Left renal pelvis (tissue), 4 donors: ENCODE measurements around the gene TCAP. TPM values are rescaled to one million over a fixed set of nuclear protein-coding genes. Genes with fewer than 3 reads are reported as not detected.

Experiments
- DNase-seq, 4 donors: peaks; one replicate each; pipeline ENCODE4 v3.0.0-alpha.2; 2013; ENCODE audit warnings: low read depth in 4 of 4, low spot score in 3 of 4
- polyA plus RNA-seq, 4 donors: library from polyadenylated mRNA; unstranded; fragments of 120-200 nt; gene quantifications; one replicate each; pipeline ENCODE4 v1.2.1, GENCODE V29; 2013; ENCODE audit not compliant: insufficient read length in 4 of 4

Gene TCAP
- polyA plus RNA-seq, 4 donors, result 0.96 to 2.9 (median 1.8) TPM

DNA sequence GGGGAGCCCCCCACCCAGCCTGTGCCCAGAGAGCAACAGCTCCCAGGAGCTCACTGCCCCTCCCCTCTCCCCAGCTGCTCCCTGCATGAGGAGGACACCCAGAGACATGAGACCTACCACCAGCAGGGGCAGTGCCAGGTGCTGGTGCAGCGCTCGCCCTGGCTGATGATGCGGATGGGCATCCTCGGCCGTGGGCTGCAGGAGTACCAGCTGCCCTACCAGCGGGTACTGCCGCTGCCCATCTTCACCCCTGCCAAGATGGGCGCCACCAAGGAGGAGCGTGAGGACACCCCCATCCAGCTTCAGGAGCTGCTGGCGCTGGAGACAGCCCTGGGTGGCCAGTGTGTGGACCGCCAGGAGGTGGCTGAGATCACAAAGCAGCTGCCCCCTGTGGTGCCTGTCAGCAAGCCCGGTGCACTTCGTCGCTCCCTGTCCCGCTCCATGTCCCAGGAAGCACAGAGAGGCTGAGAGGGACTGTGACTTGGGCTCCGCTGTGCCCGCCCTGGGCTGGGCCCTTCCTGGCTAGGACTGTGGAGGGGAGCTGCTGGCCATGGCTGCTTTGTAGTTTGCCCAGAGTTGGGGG, 584 bp downstream of the TCAP start:
- DNase-seq, result no peak

GRCh38 chr17:39666231-39666600, 1.1 kb downstream of the TCAP start:
- DNase-seq, result no peak

DNA sequence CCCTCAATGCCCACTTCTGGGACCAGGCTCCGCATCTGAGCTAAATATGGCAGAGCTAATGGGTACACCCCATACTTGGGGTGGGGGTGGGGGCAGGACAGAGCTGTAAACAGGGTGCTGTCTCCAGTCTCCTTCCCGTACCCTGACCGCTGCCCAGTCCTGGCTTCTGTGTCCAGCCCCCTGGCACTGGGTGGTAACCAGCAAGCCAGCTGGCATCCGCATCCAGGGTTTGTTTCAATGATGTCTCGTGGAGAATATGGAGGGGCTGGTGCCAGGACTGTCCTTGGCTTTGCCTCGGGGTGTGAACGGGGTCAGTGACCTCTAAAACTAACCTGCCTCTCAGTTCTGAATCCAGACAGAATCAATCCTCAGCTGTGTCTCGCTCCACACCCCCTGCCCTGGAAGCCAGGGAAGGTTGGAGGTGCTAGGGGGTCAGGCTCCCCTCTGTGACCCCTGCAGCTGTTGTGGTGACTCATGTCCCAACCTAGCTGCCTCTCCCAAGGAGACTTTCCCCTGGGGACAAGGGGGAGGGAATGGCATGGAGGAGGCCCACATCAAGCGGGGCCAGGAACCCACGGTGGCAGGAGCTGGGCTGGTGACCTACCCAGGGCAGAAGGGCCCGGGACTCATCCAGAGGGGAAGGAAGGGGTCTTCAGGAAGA, 1.6 kb downstream of the TCAP start:
- no peak for DNase-seq

- no peak for DNase-seq
Measured at GRCh38 chr17:39667262-39667944, 2.3 kb downstream of the TCAP start.

DNA sequence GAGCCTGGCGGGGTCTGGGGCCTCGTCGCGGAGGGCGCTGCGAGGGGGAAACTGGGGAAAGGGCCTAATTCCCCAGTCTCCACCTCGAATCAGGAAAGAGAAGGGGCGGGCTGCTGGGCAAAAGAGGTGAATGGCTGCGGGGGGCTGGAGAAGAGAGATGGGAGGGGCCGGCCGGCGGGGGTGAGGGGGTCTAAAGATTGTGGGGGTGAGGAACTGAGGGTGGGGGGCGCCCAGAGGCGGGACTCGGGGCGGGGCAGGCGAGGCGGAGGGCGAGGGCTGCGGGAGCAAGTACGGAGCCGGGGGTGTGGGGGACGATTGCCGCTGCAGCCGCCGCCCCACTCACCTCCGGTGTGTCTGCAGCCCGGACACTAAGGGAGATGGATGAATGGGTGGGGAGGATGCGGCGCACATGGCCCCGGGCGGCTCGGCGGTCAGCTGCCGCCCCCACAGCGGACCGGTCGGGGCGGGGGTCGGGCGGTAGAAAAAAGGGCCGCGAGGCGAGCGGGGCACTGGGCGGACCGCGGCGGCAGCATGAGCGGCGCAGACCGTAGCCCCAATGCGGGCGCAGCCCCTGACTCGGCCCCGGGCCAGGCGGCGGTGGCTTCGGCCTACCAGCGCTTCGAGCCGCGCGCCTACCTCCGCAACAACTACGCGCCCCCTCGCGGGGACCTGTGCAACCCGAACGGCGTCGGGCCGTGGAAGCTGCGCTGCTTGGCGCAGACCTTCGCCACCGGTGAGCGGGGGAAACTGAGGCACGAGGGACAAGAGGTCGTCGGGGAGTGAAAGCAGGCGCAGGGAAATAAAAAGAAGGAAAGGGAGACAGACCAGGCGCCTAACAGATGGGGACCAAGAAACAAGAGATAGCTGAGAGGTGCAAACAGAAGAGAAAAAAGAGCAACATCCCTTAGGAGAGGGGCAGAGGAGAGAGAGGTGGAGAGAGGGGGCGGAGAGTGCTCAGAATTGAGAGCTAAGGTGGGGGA, 3.1 kb downstream of the TCAP start, which contains the start of gene PNMT:
Gene PNMT, plus strand, starts transcription at position 509 of the 980 bp plus-strand sequence. Its CDS starts 23 bp downstream, at position 532.
- no peak for DNase-seq

- no peak for DNase-seq
Measured at GRCh38 chr17:39669897-39670735, 5.0 kb downstream of the TCAP start.

GRCh38 chr17:39670746-39671145, 5.6 kb downstream of the TCAP start:
- no peak for DNase-seq

DNA sequence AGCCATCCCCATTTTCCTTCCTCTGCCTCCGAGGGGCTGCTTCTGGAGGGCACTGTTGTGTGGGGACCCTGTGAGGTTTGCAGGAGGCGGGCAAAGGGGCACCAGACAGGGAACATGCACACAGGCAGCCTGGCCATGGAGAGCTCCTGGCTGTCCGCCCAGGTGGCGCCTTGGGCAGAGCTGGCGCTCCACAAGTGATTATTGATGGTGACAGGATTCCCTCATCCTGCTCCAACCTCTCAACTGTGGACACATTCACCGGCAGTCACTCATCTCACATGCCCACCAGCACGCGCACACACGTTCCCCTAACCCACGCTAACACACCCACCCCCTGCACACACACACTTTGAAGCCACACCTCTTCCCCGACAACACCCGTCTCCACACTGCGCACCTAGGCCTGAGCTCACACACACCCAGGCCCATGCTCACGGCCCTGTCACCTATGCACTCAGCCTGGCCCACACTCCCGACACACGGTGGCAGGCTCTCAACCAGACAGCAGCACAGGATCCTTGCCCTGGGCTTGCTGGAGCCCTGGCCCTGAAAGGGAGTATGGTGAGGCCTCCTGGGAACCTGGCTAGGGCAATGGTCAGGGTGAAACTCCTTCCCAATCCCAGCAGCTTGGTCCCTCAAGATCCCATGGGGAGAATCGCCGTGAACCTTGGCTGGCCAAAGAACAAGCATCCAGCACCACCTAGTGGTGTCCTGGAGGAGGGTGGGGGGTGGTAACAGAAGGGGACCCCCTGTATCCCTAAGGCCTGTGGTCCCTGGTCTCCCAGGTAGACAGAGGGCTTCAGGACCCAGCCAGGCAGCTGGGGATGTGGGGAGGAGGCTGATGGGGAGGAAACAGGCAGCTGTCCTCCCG, 6.7 kb downstream of the TCAP start:
- DNase-seq, result no peak

DNA sequence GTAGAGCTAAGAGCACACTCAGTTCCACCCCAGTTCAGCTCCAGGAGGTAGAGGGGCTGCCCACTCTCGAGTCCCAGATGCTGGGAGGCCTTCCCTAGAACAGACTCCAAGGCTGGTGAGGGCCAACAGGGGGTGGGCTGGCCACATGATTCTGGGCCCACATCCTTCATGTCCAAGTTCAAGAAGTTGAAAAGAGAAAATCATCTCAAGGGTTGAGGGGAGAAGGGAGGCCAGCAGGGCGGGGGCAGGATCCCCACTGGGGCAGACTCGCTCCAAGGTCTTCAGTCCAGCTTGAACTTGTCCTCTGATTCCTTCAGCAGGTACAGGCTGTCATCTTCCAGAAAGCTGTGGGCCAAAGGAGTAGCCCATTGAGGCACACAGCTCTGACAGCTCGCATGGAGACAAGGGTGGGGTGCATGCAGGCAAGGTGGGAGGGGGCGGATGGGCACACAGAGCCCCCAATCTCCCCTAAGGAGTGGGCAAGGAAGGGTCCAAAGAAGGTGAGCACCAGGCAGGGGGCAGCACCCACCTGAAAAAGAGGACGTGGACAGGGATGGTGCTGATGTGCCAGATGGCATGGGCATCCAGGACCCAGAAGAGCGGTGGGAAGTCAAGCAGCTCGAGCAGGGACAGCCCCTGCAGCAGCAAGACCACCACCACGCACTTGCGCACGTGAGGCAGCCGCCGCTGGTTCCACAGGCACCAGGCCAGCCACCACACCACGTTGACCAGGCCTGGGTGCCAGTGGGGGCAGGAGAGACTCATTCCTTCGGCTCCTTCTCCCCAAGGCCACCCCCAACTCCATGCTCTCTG, 7.6 kb downstream of the TCAP start:
- DNase-seq, result no peak

- DNase-seq, result no peak
Measured at GRCh38 chr17:39673335-39674081, 8.4 kb downstream of the TCAP start.

GRCh38 chr17:39674179-39674578, 9.0 kb downstream of the TCAP start:
- no peak for DNase-seq

DNA sequence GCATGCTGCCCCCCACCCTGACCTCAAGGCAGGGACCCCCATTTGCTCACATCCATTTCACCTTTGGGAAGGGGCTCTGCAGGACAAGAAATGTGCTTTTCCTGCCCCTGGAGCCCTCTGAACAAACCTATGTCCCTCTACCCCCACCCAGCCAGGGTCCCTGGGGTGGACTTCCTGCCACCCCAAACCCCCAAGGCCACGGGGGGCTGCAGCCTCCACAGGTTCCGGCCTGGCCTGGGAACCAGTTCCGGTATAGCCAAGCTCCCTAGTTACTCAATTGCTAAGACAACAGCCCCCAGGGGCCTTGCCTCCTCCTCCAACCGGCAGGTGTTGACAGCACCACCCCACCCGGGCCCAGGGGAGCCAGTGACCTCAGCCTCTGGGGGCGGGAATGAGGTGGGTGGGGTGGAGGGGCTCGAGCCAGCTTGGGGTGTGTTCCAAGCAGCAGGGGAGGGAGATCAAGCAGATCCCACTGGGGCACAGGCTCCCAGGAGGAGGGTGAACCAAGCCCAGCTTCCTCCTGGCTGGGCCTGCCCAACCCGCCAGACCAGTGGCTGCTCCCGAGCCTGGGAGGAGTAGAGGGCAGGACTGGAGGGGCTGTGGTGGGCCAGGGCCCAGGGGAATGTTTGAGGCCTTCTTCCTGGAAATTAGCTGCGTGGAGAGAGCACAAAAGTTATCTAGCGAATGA, 9.7 kb downstream of the TCAP start:
- no peak for DNase-seq

DNA sequence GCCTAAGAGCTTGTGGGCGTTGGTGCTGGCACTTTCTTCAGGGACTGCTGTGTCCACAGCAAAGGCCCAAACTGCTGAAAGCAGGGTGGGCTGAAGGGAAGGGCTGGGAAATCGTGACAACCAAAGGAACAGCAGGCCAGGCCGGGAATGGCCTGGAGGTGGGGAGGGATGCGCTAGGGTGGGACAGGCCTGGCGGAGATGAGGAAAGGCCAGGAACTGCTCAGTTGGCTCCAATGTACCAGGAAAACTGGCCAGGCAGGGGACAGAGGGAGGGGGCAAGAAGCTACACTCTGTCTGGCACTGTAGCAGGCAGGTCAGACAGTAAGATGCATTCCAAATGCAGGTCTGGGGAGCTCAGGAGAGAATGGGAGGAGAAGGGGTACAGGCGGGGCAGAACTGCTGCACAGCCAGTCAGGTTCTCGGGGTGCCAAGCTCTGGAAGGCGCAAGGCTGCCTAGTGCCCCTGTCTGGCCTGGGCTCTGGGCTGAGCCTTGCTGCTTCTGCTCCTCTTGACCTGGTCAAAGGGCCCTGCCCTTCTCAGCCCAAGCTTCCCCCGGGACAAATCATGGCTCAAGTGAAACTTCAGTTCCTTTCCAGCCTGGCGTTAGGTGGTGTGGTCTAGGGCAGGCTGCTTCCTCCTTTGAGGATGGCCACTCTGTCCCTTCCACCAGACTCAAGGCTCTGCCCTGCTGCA, 10.4 kb downstream of the TCAP start:
- DNase-seq, result no peak

GRCh38 chr17:39676198-39676819, 11.2 kb downstream of the TCAP start:
- no peak for DNase-seq

GRCh38 chr17:39677072-39677471, 11.9 kb downstream of the TCAP start:
- DNase-seq, result no peak
